HG02981 (cell line): ENCODE results near the gene FCRL5.
"Not testable (repeated sequence)": the region's sequence is repeated elsewhere in the genome, so short reads cannot be mapped to it uniquely, and the experiment has no call there.

Source experiments
- ATAC-seq: cut with Tn5 transposase; IDR thresholded peaks from one replicate; pipeline ENCODE4 v1.9.1; 2021; ENCODE audit warnings: mild to moderate bottlenecking, moderate library complexity; ENCODE audit not compliant: unreplicated experiment

FCRL5 gene

DNA sequence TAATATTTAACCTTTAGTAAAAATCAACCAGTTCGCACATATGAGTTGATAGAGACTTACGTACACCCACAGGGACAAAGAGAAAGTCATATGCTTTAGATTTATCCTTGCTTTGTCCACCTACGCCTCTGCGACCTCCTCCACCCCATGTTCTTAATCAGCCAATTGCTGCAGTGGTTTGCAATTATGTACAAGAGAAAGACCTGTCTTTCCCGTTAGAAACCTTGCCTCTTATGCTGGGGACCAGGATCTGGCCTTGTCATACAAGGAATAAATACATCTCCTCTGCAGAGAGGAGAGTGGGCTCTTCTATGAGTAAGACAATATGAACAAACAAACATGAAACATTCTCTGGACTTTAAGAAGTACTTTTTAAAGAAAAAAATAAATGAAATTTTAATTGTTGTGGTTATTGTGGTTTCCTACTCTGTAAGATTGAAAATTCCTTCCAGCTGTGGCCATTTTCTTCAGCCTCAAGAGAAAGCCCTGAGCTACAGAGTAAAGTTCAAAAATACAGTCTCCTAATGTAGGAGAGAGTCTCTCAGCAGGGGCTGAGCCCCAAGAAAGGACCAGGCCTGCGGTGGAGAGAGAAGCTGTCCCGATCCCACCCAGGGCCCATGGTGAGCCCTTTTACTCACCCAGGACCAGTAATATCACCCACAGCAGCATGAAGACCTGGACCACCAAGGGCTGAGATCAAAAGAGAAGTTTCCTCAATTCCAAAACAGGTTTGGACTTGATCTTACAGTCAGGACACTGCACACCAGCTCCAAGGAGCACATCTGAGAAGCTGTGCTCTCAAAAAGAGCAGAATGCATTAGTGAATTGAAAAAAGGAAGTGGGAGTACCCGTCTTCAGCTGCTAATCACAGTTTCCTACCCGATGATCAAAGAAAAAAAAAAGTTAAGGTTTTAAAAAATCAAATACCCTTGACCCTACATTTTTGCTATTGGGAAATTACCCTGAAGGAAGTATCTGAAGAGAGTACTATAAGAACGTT lies at the start of gene FCRL5:
TSS of gene FCRL5 (minus strand) at position 822 of the 1,000 bp plus-strand sequence. CDS start at position 669, 153 bp downstream.
- peak; percentile 73 for ATAC-seq

- ATAC-seq: no peak
Measured at GRCh38 chr1:157600236-157600635, 47.9 kb upstream of the FCRL5 start.

DNA sequence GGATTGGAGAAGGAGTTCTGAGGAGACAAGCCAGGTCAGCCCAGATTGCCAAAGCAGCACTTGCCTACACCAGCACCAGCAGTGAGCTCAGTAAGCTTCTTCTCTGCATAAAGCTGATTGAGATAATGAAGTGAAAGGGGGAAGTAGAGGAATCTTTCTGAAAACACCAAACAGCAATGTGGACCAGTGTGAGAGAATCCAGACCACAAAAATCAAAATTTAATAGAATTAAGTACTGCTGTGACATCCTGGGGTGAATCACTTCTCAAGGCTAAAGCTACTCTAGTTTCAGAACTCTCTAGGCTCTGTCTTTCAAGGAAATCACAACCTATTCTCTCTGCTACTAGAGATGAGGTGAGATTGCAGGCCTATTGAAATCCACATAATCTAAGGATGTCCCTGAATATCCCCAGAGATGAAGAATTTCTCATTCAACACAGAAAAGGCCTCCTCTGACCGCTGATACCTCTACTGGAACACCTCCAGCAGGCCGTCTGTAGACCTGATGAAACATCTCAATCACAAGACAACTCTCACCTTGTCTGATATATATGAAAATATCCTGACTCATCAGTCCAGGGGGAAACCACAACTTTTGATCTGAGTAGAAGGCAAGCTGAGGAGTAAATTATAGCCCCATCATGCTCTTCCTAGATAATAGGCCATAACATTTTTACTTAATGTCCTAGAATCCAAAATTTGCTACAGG lies 45.8 kb upstream of the FCRL5 start, which contains the start of gene FCRL4:
TSS of gene FCRL4 (minus strand) at position 127 of the 709 bp plus-strand sequence. CDS start 141 bp downstream, outside the sequence.
- ATAC-seq: peak; percentile 69

DNA sequence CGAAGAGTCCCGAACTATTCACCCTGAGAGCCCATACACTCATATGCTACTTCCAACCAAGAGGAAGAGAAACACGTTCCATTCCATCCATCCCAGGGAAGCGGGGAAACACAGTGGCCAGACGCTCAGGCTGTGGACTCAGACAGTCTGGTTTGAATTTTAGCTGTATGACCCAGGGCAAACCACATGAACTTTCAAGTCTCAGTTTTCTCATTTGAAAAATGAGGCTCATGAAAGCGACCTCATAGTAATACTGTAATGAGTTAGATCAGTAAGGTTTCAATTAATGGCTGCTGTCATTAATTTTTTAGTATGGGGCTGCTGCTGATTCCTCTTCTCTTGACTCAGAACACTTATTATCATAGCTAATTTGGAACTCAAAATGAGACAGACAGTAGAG lies 44.1 kb upstream of the FCRL5 start:
- peak; percentile 38 for ATAC-seq

DNA sequence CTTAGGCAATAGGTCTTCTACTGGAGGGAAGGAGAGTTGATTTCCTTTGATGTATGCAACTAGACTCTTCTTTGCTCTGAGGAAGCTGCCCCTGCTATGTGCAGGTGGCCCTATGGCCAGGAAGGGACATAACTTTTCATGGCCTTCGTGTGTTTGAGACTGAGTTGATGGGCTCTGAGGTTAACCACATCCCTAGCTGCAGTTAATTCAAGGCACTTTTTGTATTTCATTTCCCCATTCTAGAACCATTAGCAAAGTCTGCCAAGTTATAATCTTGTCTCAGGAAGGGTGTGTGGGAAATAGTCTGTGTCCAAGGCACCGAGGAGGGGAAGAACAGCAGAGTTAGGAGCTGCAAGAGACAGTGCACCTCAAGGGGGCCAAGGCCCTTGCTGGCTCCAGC lies 43.0 kb upstream of the FCRL5 start:
- ATAC-seq: peak; percentile 50

GRCh38 chr1:157585984-157586383 lies 33.7 kb upstream of the FCRL5 start:
- no peak for ATAC-seq

DNA sequence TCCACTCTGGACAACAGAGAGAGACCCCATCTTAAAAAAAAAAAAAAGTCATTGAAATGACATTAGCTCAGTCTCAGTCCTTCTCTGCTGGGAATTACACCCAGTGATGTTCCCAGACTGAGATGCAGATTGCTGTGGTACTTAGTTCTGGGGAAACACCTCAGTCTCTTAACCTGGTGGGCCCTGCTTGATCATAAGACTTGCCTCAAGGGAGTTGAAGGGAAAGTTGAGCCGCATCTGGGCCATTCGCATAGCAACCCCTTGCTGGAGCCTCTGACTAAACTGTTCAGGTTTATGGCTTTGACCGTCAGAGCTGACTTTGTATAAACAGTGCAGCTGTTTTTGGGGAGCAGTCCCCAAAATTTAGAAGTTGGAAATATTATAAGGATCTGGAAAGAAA lies 32.2 kb upstream of the FCRL5 start:
- ATAC-seq: no peak

GRCh38 chr1:157580828-157581210 lies 28.5 kb upstream of the FCRL5 start:
- ATAC-seq: no peak

- ATAC-seq: no peak
Measured at GRCh38 chr1:157580179-157580827, 28.0 kb upstream of the FCRL5 start.

DNA sequence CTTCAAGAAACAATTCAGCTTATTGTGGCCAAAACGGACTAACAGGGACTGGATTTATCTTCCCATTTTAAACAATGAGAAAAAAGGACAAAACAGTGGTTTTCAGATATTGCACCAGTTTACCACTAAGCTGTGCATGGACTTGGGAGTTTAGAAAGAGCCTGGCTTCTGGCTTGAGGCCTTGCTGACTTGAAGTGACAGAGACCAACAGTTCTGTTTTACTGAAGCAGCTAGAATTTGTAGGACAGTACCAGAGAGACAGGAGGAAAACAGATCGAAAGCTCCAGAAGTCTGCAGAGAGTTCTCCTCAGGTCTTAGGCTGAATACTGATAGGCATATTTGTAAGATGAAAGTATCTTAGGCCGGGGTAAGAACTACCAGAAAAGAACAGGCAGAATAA lies 25.1 kb upstream of the FCRL5 start:
- no peak for ATAC-seq

- peak; percentile 55 for ATAC-seq
Measured at GRCh38 chr1:157575744-157576143, 23.4 kb upstream of the FCRL5 start.

DNA sequence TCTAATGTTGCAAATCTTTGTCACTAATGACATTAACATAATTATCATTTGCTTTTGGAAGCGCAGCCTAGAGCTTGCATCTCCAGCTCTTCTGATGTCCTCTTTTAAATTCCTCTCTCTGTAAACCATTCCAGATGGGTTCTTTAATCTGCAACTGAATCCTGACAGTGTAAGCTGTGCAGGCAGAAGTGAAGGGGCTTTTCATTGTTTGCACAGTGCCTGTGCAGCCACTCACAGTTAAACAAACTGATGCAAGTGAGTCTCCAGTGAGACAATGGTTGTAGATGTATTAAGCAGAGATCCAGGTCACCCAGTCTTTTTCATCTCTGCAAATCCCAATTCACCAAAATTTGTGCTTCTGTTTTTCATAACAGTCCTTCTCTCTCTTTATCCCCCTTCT lies 22.5 kb upstream of the FCRL5 start:
- ATAC-seq: no peak

GRCh38 chr1:157566484-157567300 lies 14.4 kb upstream of the FCRL5 start:
- ATAC-seq: no peak

- peak; percentile 67 for ATAC-seq
Measured at GRCh38 chr1:157562515-157562914, 10.2 kb upstream of the FCRL5 start.

- ATAC-seq: no peak
Measured at GRCh38 chr1:157558119-157558518, 5.8 kb upstream of the FCRL5 start.

GRCh38 chr1:157548081-157548480 lies 4.2 kb downstream of the FCRL5 start:
- not testable (repeated sequence) for ATAC-seq

GRCh38 chr1:157542676-157543075 lies 9.6 kb downstream of the FCRL5 start:
- no peak for ATAC-seq

GRCh38 chr1:157540852-157541251 lies 11.5 kb downstream of the FCRL5 start:
- ATAC-seq: no peak

DNA sequence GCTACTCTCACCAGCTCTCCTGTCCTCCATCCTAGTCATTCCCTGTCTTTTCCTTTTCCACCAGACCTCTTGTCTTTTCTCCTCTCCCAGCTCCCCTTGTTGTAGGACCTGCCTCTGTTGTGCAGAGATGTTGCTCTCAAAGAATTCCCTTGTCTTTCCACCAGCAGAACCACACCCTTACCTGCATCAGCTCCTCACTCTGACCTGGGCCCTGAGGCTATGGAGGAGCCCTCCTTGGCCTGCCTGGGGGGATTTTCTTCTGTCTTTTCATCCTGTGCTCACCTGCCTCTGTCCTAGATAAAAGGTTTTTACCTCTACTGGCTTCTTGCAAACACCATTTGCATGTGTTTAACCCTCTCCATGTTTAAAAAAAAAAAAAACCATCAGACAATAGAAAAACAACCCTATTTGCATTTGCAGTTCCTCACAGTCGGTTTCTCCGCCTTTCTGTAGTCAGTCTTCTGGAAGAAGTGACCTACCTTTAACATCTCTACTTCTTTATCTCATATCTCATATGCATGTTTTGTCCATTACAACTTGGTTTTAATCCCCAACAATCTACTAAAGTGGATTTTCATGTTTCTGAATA lies 12.1 kb downstream of the FCRL5 start:
- no peak for ATAC-seq

DNA sequence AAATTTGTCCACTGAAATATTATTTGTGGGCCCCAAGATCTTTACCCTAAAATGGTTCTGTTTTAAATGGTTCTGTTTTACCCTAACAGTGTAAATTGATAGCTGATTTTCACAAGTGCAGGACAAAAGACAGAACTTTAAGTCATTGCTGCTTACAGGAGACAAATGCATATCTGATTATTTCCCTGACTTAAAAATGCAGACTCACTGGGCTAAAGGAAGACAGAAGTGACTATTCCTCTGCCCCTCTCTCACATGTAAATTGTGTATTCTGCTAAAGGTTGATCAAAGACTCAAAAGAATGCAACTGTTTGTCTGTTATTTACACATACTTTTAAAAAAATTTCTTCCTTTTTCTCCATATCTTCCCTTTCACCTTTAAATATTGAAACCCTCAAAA lies 12.7 kb downstream of the FCRL5 start:
- ATAC-seq: no peak
